NT2/D1 (cell line): Measurements from ENCODE around the gene CLCN5.

Source experiments
- DNase-seq: peaks from one replicate; pipeline ENCODE4 v3.0.0-alpha.2; 2011; ENCODE audit warnings: low read depth, low spot score
- H3K27me3 ChIP-seq: 2 replicates; pipeline ENCODE4 v1.6.0; 2011; ENCODE audit warnings: mild to moderate bottlenecking; ENCODE audit not compliant: insufficient read length, insufficient read depth
- H3K36me3 ChIP-seq: 2 replicates; pipeline ENCODE4 v1.6.1; 2011; ENCODE audit warnings: mild to moderate bottlenecking, low read length, mixed read lengths; ENCODE audit not compliant: insufficient read depth, insufficient read length
- H3K4me1 ChIP-seq: 2 replicates; pipeline ENCODE4 v1.5.1; 2011; ENCODE audit not compliant: insufficient read depth, insufficient read length
- H3K4me3 ChIP-seq: 2 replicates; pipeline ENCODE4 v1.5.1; 2011; ENCODE audit warnings: low read depth; ENCODE audit not compliant: insufficient read length
- H3K9ac ChIP-seq: 2 replicates; pipeline ENCODE4 v1.6.0; 2011; ENCODE audit warnings: low read depth; ENCODE audit not compliant: insufficient read length
- H3K9me3 ChIP-seq: 2 replicates; pipeline ENCODE4 v1.5.1; 2011; ENCODE audit warnings: mild to moderate bottlenecking, low read length; ENCODE audit not compliant: insufficient read depth
- SUZ12 ChIP-seq: IDR thresholded peaks from 2 replicates; pipeline ENCODE4 v1.6.1; 2011; ENCODE audit not compliant: insufficient read length, insufficient read depth; ENCODE audit errors: extremely low read depth
- YY1 ChIP-seq: IDR thresholded peaks from 2 replicates; pipeline ENCODE4 v1.6.1; 2011; ENCODE audit not compliant: insufficient read length, insufficient read depth
- ZNF274 ChIP-seq: IDR thresholded peaks from 2 replicates; pipeline ENCODE4 v1.6.1; 2011; ENCODE audit warnings: mild to moderate bottlenecking, low read depth, low read length

Gene CLCN5

GRCh38 chrX:49934148-49934547, 11.8 kb downstream of the CLCN5 start:
- H3K4me3 ChIP-seq: no peak overlapping the region
- no peaks in the 10 kb centered on the region for H3K27me3 ChIP-seq
- no peaks in the 10 kb centered on the region for H3K36me3 ChIP-seq
- no peaks in the 10 kb centered on the region for H3K9me3 ChIP-seq
- TF ChIP-seq SUZ12 (no peak), ZNF274 (no peak), YY1 (no peak)
- no peak for DNase-seq
- no peaks in the 10 kb centered on the region for H3K4me1 ChIP-seq
- H3K9ac ChIP-seq: no peak overlapping the region

DNA sequence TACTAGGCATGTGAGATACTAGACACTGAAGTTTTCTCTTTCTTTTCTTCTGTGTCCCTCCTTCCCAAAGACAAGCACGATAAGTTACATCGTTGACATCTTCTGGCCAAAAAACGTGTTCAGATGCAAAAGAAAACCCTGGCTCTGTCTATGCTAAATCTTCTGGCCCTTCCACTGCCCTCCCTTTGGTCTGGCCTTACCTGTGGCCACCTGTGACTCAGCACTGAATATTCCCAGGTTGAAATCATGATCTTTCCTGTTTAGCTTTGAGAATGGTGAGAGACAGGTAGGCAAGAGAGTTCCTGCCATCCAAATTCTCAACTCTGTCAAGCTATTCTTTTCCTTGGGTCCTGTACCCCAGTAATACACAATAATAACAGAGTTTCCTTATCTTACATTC, 12.3 kb downstream of the CLCN5 start:
- Histone ChIP-seq H3K9me3 (no peaks in the 10 kb centered on the region), H3K27me3 (no peaks in the 10 kb centered on the region), H3K4me1 (no peaks in the 10 kb centered on the region), H3K9ac (no peak overlapping the region), H3K4me3 (no peak overlapping the region), H3K36me3 (no peaks in the 10 kb centered on the region)
- TF ChIP-seq YY1 (no peak), SUZ12 (no peak), ZNF274 (no peak)
- DNase-seq: no peak

DNA sequence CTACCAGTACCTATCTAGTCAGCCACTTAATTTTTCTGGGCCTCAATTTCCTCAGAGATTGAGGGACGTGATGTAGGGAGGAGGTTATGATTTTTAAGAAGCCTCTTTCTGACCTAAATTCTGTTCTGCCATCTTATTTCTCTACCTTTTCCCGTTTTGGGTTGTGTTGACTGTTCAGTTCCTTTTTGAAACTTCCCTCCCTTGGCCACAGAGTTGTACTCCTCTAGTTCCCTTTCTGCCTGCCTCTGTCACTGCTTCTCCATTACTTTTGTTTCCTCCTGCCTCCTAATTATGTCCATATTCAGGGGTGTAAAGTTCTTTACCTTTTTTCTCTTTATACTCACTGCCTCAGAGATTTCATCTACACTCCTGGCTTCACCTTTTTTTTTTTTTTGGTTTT, 25.4 kb downstream of the CLCN5 start:
- no peaks in the 10 kb centered on the region for H3K9me3 ChIP-seq
- H3K4me1 ChIP-seq: no peaks in the 10 kb centered on the region
- TF ChIP-seq SUZ12: no peak
- TF ChIP-seq YY1: no peak
- TF ChIP-seq ZNF274: no peak
- no peak overlapping the region for H3K4me3 ChIP-seq
- no peaks in the 10 kb centered on the region for H3K27me3 ChIP-seq
- H3K36me3 ChIP-seq: peaks cover 4% of the 10 kb centered on the region
- DNase-seq: no peak
- no peak overlapping the region for H3K9ac ChIP-seq

GRCh38 chrX:49949961-49950360, 27.6 kb downstream of the CLCN5 start:
- H3K9ac ChIP-seq: no peak overlapping the region
- TF ChIP-seq ZNF274 (no peak), YY1 (no peak), SUZ12 (no peak)
- no peak overlapping the region for H3K4me3 ChIP-seq
- H3K9me3 ChIP-seq: no peaks in the 10 kb centered on the region
- DNase-seq: no peak
- H3K36me3 ChIP-seq: peaks cover 4% of the 10 kb centered on the region
- H3K4me1 ChIP-seq: no peaks in the 10 kb centered on the region
- no peaks in the 10 kb centered on the region for H3K27me3 ChIP-seq

GRCh38 chrX:49951524-49952193, 29.3 kb downstream of the CLCN5 start:
- TF ChIP-seq YY1 (no peak), ZNF274 (no peak), SUZ12 (no peak)
- DNase-seq: no peak
- no peaks in the 10 kb centered on the region for H3K36me3 ChIP-seq
- H3K4me1 ChIP-seq: no peaks in the 10 kb centered on the region
- no peak overlapping the region for H3K4me3 ChIP-seq
- H3K9ac ChIP-seq: no peak overlapping the region
- no peaks in the 10 kb centered on the region for H3K9me3 ChIP-seq
- no peaks in the 10 kb centered on the region for H3K27me3 ChIP-seq

GRCh38 chrX:49956313-49956712, 33.9 kb downstream of the CLCN5 start:
- Histone ChIP-seq H3K36me3 (no peaks in the 10 kb centered on the region), H3K9ac (no peak overlapping the region), H3K27me3 (no peaks in the 10 kb centered on the region), H3K4me3 (no peak overlapping the region), H3K4me1 (no peaks in the 10 kb centered on the region), H3K9me3 (no peaks in the 10 kb centered on the region)
- DNase-seq: no peak
- TF ChIP-seq SUZ12 (no peak), ZNF274 (no peak), YY1 (no peak)

- H3K9me3 ChIP-seq: no peaks in the 10 kb centered on the region
- no peaks in the 10 kb centered on the region for H3K4me1 ChIP-seq
- TF ChIP-seq SUZ12 (no peak), YY1 (no peak), ZNF274 (no peak)
- no peak for DNase-seq
- H3K36me3 ChIP-seq: no peaks in the 10 kb centered on the region
- no peak overlapping the region for H3K9ac ChIP-seq
- no peaks in the 10 kb centered on the region for H3K27me3 ChIP-seq
- H3K4me3 ChIP-seq: no peak overlapping the region
Observed at GRCh38 chrX:49958727-49959485, 36.5 kb downstream of the CLCN5 start.
